SK-N-SH treated with all-trans-retinoic acid at 6 μM for 48 hours (cell line): ENCODE results near the gene IRF5.

Source experiments
- ATAC-seq: fragments of 200-7000 bp; cut with Tn5 transposase; 3 replicates; pipeline ENCODE4 v1.9.1; 2020; ENCODE audit warnings: mild to moderate bottlenecking, moderate library complexity
- CSDC2 ChIP-seq: fragments of 250-450 bp; sonication (Bioruptor Pico); IDR thresholded peaks from 2 replicates; pipeline ENCODE4 v1.5.0; 2020; ENCODE audit warnings: mild to moderate bottlenecking, moderate library complexity
- CSRNP3 ChIP-seq: fragments of 250-450 bp; sonication (Bioruptor Pico); IDR thresholded peaks from 2 replicates; pipeline ENCODE4 v1.5.1; 2021; ENCODE audit warnings: mild to moderate bottlenecking, moderate library complexity
- ESRRG ChIP-seq: fragments of 250-450 bp; sonication (Bioruptor Pico); IDR thresholded peaks from 2 replicates; pipeline ENCODE4 v1.6.1; 2021; ENCODE audit warnings: mild to moderate bottlenecking
- GLIS3 ChIP-seq: fragments of 250-450 bp; sonication (Bioruptor Pico); IDR thresholded peaks from 2 replicates; pipeline ENCODE4 v1.5.0; 2020; ENCODE audit warnings: mild to moderate bottlenecking, moderate library complexity
- ISL1 ChIP-seq: fragments of 250-450 bp; sonication (Bioruptor Pico); IDR thresholded peaks from 2 replicates; pipeline ENCODE4 v2.1.2; 2022; ENCODE audit warnings: mild to moderate bottlenecking, moderate library complexity
- OSR1 ChIP-seq: fragments of 250-450 bp; sonication (Bioruptor Pico); IDR thresholded peaks from 2 replicates; pipeline ENCODE4 v1.8.0; 2022; ENCODE audit warnings: moderate library complexity, mild to moderate bottlenecking, inconsistent platforms
- PPARA ChIP-seq: fragments of 250-450 bp; sonication (Bioruptor Pico); IDR thresholded peaks from 2 replicates; pipeline ENCODE4 v1.5.0; 2020; ENCODE audit warnings: mild to moderate bottlenecking, borderline replicate concordance
- RARB ChIP-seq: fragments of 250-450 bp; sonication (Bioruptor Pico); IDR thresholded peaks from 2 replicates; pipeline ENCODE4 v1.8.0; 2021; ENCODE audit warnings: mild to moderate bottlenecking, moderate library complexity
- SNAI2 ChIP-seq: fragments of 250-450 bp; sonication (Bioruptor Pico); IDR thresholded peaks from 2 replicates; pipeline ENCODE4 v1.5.0; 2020; ENCODE audit warnings: mild to moderate bottlenecking, moderate library complexity
- TCF4 ChIP-seq: fragments of 250-450 bp; sonication (Bioruptor Pico); IDR thresholded peaks from 2 replicates; pipeline ENCODE4 v1.8.0; 2021; ENCODE audit warnings: mild to moderate bottlenecking, moderate library complexity, borderline replicate concordance
- TOX ChIP-seq: fragments of 250-450 bp; sonication (Bioruptor Pico); IDR thresholded peaks from 2 replicates; pipeline ENCODE4 v1.8.0; 2021; ENCODE audit warnings: mild to moderate bottlenecking, moderate library complexity, borderline replicate concordance
- TSHZ2 ChIP-seq: fragments of 250-450 bp; sonication (Bioruptor Pico); IDR thresholded peaks from 2 replicates; pipeline ENCODE4 v1.5.0; 2020; ENCODE audit warnings: mild to moderate bottlenecking, moderate library complexity
- ZC3H10 ChIP-seq: fragments of 250-450 bp; sonication (Bioruptor Pico); IDR thresholded peaks from 2 replicates; pipeline ENCODE4 v1.5.1; 2021; ENCODE audit warnings: mild to moderate bottlenecking, moderate library complexity
- ZFP3 ChIP-seq: fragments of 250-450 bp; sonication (Bioruptor Pico); IDR thresholded peaks from 2 replicates; pipeline ENCODE4 v1.5.0; 2020; ENCODE audit warnings: mild to moderate bottlenecking, moderate library complexity
- ZFP30 ChIP-seq: fragments of 450-650 bp; formaldehyde crosslinking; IDR thresholded peaks from 2 replicates; pipeline ENCODE4 v1.5.0; 2022; ENCODE audit warnings: mild to moderate bottlenecking, moderate library complexity
- ZNF565 ChIP-seq: fragments of 450-650 bp; formaldehyde crosslinking; conservative IDR thresholded peaks from 2 replicates; pipeline ENCODE4 v1.5.0; 2020; ENCODE audit warnings: low read depth, mild to moderate bottlenecking, moderate library complexity
- ZNF70 ChIP-seq: fragments of 450-650 bp; formaldehyde crosslinking; IDR thresholded peaks from 2 replicates; pipeline ENCODE4 v1.5.0; 2020; ENCODE audit warnings: mild to moderate bottlenecking, moderate library complexity
- ZNF8 ChIP-seq: fragments of 450-650 bp; formaldehyde crosslinking; IDR thresholded peaks from 2 replicates; pipeline ENCODE4 v1.5.0; 2020; ENCODE audit warnings: mild to moderate bottlenecking, moderate library complexity
- TF ChIP-seq, protein P1 (sequence below): fragments of 250-450 bp; sonication (Bioruptor Pico); IDR thresholded peaks from 2 replicates; pipeline ENCODE4 v1.5.1; 2020; ENCODE audit warnings: low read depth, mild to moderate bottlenecking, moderate library complexity
- TF ChIP-seq, protein P2 (sequence below): fragments of 250-450 bp; sonication (Bioruptor Pico); IDR thresholded peaks from 2 replicates; pipeline ENCODE4 v1.8.0; 2020; ENCODE audit warnings: mild to moderate bottlenecking, moderate library complexity, borderline replicate concordance

IRF5 gene

DNA sequence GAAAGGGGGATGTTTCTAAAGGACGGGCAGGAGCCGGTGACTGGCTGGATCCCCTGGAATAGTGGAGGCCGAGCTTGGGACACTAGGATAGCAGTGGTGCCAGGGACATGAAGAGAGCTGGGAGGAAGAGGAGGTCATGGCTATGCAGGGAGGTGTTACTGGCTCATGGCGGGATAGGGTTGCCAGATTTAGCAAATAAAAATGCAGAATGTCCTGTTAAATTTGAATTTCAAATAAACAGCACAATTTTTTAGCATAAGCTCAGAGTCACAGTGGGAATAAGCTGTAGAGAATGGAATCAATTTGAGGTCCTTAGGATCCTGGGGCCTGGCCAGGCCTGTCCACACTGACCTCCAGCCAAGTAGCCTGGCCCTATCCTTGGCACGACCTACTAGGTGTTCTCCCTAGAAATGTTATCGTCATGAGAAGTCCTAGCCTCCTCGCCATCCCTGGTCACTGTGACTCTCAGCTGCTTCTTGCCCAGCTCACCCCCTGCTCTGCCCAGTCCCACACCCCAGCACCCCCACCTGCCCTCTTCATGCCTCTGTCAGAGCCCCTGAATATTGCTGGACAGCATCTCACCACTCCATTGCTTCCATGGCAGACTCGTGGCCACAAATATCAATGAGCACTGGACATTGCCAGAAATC lies 19.6 kb upstream of the IRF5 start:
- TF ChIP-seq PPARA (CRISPR knock-in tag) (no peak), ZNF565 (CRISPR knock-in tag) (no peak), TSHZ2 (no peak)
- no peak for ATAC-seq

- TF ChIP-seq TOX: no peak
- no peak for TF ChIP-seq ISL1 (CRISPR knock-in tag)
- TF ChIP-seq ZNF8 (CRISPR knock-in tag): no peak
- no peak for TF ChIP-seq ZC3H10 (CRISPR knock-in tag)
- no peak for TF ChIP-seq ZNF565 (CRISPR knock-in tag)
- no peak for TF ChIP-seq OSR1 (CRISPR knock-in tag)
- no peak for TF ChIP-seq CSRNP3 (CRISPR knock-in tag)
- no peak for TF ChIP-seq CSDC2 (CRISPR knock-in tag)
- no peak for TF ChIP-seq TCF4 (CRISPR knock-in tag)
- TF ChIP-seq PPARA (CRISPR knock-in tag): no peak
- TF ChIP-seq ESRRG (CRISPR knock-in tag): no peak
- no peak for TF ChIP-seq ZFP3 (CRISPR knock-in tag)
- TF ChIP-seq, protein P1, sequence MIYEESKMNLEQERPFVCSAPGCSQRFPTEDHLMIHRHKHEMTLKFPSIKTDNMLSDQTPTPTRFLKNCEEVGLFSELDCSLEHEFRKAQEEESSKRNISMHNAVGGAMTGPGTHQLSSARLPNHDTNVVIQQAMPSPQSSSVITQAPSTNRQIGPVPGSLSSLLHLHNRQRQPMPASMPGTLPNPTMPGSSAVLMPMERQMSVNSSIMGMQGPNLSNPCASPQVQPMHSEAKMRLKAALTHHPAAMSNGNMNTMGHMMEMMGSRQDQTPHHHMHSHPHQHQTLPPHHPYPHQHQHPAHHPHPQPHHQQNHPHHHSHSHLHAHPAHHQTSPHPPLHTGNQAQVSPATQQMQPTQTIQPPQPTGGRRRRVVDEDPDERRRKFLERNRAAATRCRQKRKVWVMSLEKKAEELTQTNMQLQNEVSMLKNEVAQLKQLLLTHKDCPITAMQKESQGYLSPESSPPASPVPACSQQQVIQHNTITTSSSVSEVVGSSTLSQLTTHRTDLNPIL (CRISPR knock-in tag): no peak
- TF ChIP-seq GLIS3 (CRISPR knock-in tag): no peak
- TF ChIP-seq, protein P2, sequence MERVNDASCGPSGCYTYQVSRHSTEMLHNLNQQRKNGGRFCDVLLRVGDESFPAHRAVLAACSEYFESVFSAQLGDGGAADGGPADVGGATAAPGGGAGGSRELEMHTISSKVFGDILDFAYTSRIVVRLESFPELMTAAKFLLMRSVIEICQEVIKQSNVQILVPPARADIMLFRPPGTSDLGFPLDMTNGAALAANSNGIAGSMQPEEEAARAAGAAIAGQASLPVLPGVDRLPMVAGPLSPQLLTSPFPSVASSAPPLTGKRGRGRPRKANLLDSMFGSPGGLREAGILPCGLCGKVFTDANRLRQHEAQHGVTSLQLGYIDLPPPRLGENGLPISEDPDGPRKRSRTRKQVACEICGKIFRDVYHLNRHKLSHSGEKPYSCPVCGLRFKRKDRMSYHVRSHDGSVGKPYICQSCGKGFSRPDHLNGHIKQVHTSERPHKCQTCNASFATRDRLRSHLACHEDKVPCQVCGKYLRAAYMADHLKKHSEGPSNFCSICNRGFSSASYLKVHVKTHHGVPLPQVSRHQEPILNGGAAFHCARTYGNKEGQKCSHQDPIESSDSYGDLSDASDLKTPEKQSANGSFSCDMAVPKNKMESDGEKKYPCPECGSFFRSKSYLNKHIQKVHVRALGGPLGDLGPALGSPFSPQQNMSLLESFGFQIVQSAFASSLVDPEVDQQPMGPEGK (CRISPR knock-in tag): no peak
- no peak for TF ChIP-seq SNAI2
- TF ChIP-seq RARB (CRISPR knock-in tag): no peak
- TF ChIP-seq ZNF70: no peak
- TF ChIP-seq, all 23 proteins: peak for 0
- no peak for ATAC-seq
Measured at GRCh38 chr7:128919241-128919640, 18.5 kb upstream of the IRF5 start.

GRCh38 chr7:128919881-128920799 lies 17.6 kb upstream of the IRF5 start:
- no peak for ATAC-seq
- TF ChIP-seq TCF4 (CRISPR knock-in tag) (no peak), ZFP30 (CRISPR knock-in tag) (no peak), ZNF565 (CRISPR knock-in tag) (no peak), OSR1 (CRISPR knock-in tag) (no peak), PPARA (CRISPR knock-in tag) (no peak)
